NCI-H82 treated with DMSO at 0.1 percent for 48 hours (cell line): ENCODE measurements around the gene LGR4.

ENCODE experiments used
- DNase-seq: peaks from one replicate; lab custom pipeline; 2025; ENCODE audit not compliant: unreplicated experiment; lab: John Stamatoyannopoulos, UW

LGR4 gene

GRCh38 chr11:27485930-27486773, 13.6 kb upstream of the LGR4 start:
- DNase-seq = peak; percentile 20

GRCh38 chr11:27482793-27483192, 10.2 kb upstream of the LGR4 start:
- no peak for DNase-seq

GRCh38 chr11:27481992-27482391, 9.4 kb upstream of the LGR4 start:
- no peak for DNase-seq

GRCh38 chr11:27477831-27478230, 5.2 kb upstream of the LGR4 start:
- DNase-seq = no peak

GRCh38 chr11:27477243-27477642, 4.7 kb upstream of the LGR4 start:
- DNase-seq = no peak

- DNase-seq = no peak
Measured at GRCh38 chr11:27475622-27476021, 3.0 kb upstream of the LGR4 start.

- peak; percentile 77 for DNase-seq
Measured at GRCh38 chr11:27473017-27473406, 422 bp upstream of the LGR4 start.

- no peak for DNase-seq
Measured at GRCh38 chr11:27471589-27472397, 797 bp downstream of the LGR4 start.

GRCh38 chr11:27470826-27471588, 1.6 kb downstream of the LGR4 start:
- no peak for DNase-seq

- no peak for DNase-seq
Measured at GRCh38 chr11:27470166-27470565, 2.4 kb downstream of the LGR4 start.

- DNase-seq = no peak
Measured at GRCh38 chr11:27468995-27469695, 3.4 kb downstream of the LGR4 start.

GRCh38 chr11:27468209-27468994, 4.2 kb downstream of the LGR4 start:
- no peak for DNase-seq

GRCh38 chr11:27467181-27467913, 5.2 kb downstream of the LGR4 start:
- no peak for DNase-seq

GRCh38 chr11:27466363-27466762, 6.2 kb downstream of the LGR4 start:
- no peak for DNase-seq

- no peak for DNase-seq
Measured at GRCh38 chr11:27465629-27466028, 7.0 kb downstream of the LGR4 start.

- DNase-seq = no peak
Measured at GRCh38 chr11:27464909-27465308, 7.7 kb downstream of the LGR4 start.

GRCh38 chr11:27464289-27464696, 8.3 kb downstream of the LGR4 start:
- DNase-seq = no peak

GRCh38 chr11:27462543-27462942, 10.0 kb downstream of the LGR4 start:
- no peak for DNase-seq
